ENCODE data around the gene SLC25A23.
"Not testable (repeated sequence)": the region's sequence is repeated elsewhere in the genome, so short reads cannot be mapped to it uniquely, and the experiment has no call there.

The SLC25A23 gene

GRCh38 chr19:6433165-6433564 lies 26.4 kb downstream of the SLC25A23 start:
- Histone ChIP-seq H3K36me3 (replicated peaks; ENCODE audit: insufficient read depth, low read length) (no peaks in the 10 kb centered on the region), H3K9me2 (replicated peaks; ENCODE audit: insufficient read depth, low read length) (no peaks in the 10 kb centered on the region), H3K4me3 (ENCODE audit: low read length) (no peak overlapping the region), H3K4me1 (ENCODE audit: low read length) (no peaks in the 10 kb centered on the region), H4K20me1 (ENCODE audit: insufficient read depth, low read length) (no peaks in the 10 kb centered on the region), H2AFZ (ENCODE audit: low read length) (no peak overlapping the region), H3K79me2 (ENCODE audit: low read length) (no peaks in the 10 kb centered on the region), H3K4me2 (ENCODE audit: low read depth, low read length) (no peak overlapping the region), H3K27ac (ENCODE audit: low read length) (no peak overlapping the region), H3F3A (ENCODE audit: insufficient read depth, low read length) (no peaks in the 10 kb centered on the region), H3K9me3 (replicated peaks; ENCODE audit: insufficient read depth, low read length) (no peaks in the 10 kb centered on the region), H3K27me3 (replicated peaks; ENCODE audit: insufficient read depth, low read length) (peaks cover 15% of the 10 kb centered on the region; the same call in 1 of the 2 replicates), H3K9ac (ENCODE audit: low read length) (no peak overlapping the region)
- no peak for DNase-seq
- TF ChIP-seq EZH2phosphoT487 (IDR thresholded peaks at IDR 0.05; ENCODE audit: low read length) (no peak), EZH2 (optimal IDR thresholded peaks at IDR 0.05; ENCODE audit: low read depth, low read length) (no peak), CTCF (IDR thresholded peaks at IDR 0.05; ENCODE audit: low read length) (no peak)

- no peaks in the 10 kb centered on the region for H4K20me1 ChIP-seq (ENCODE audit: insufficient read depth, low read length)
- no peaks in the 10 kb centered on the region for H3K79me2 ChIP-seq (ENCODE audit: low read length)
- no peaks in the 10 kb centered on the region for H3K9me2 ChIP-seq (replicated peaks; ENCODE audit: insufficient read depth, low read length)
- TF ChIP-seq CTCF (IDR thresholded peaks at IDR 0.05; ENCODE audit: low read length) (no peak), EZH2 (optimal IDR thresholded peaks at IDR 0.05; ENCODE audit: low read depth, low read length) (no peak), EZH2phosphoT487 (IDR thresholded peaks at IDR 0.05; ENCODE audit: low read length) (no peak)
- DNase-seq: no peak
- H3K9me3 ChIP-seq (replicated peaks; ENCODE audit: insufficient read depth, low read length): no peaks in the 10 kb centered on the region
- H3K4me1 ChIP-seq (ENCODE audit: low read length): no peaks in the 10 kb centered on the region
- H3K4me3 ChIP-seq (ENCODE audit: low read length): no peak overlapping the region
- peaks cover 13% of the 10 kb centered on the region; the same call in 1 of the 2 replicates for H3K27me3 ChIP-seq (replicated peaks; ENCODE audit: insufficient read depth, low read length)
- H3F3A ChIP-seq (ENCODE audit: insufficient read depth, low read length): no peaks in the 10 kb centered on the region
- H3K9ac ChIP-seq (ENCODE audit: low read length): no peak overlapping the region
- no peaks in the 10 kb centered on the region for H3K36me3 ChIP-seq (replicated peaks; ENCODE audit: insufficient read depth, low read length)
- H2AFZ ChIP-seq (ENCODE audit: low read length): no peak overlapping the region
- no peak overlapping the region for H3K4me2 ChIP-seq (ENCODE audit: low read depth, low read length)
- no peak overlapping the region for H3K27ac ChIP-seq (ENCODE audit: low read length)
Measured at GRCh38 chr19:6431891-6432290, 27.7 kb downstream of the SLC25A23 start.

GRCh38 chr19:6429419-6430221 lies 30.0 kb downstream of the SLC25A23 start:
- Histone ChIP-seq H3K79me2 (ENCODE audit: low read length) (no peaks in the 10 kb centered on the region), H3K9me3 (replicated peaks; ENCODE audit: insufficient read depth, low read length) (no peaks in the 10 kb centered on the region), H2AFZ (ENCODE audit: low read length) (no peak overlapping the region), H3K4me1 (ENCODE audit: low read length) (peaks cover 4% of the 10 kb centered on the region), H3K36me3 (replicated peaks; ENCODE audit: insufficient read depth, low read length) (no peaks in the 10 kb centered on the region), H3K27me3 (replicated peaks; ENCODE audit: insufficient read depth, low read length) (peaks cover 13% of the 10 kb centered on the region; the same call in 1 of the 2 replicates), H3K4me2 (ENCODE audit: low read depth, low read length) (no peak overlapping the region), H4K20me1 (ENCODE audit: insufficient read depth, low read length) (no peaks in the 10 kb centered on the region), H3K27ac (ENCODE audit: low read length) (no peak overlapping the region), H3F3A (ENCODE audit: insufficient read depth, low read length) (no peaks in the 10 kb centered on the region), H3K9me2 (replicated peaks; ENCODE audit: insufficient read depth, low read length) (no peaks in the 10 kb centered on the region), H3K9ac (ENCODE audit: low read length) (no peak overlapping the region), H3K4me3 (ENCODE audit: low read length) (no peak overlapping the region)
- no peak for TF ChIP-seq EZH2phosphoT487 (IDR thresholded peaks at IDR 0.05; ENCODE audit: low read length)
- TF ChIP-seq EZH2 (optimal IDR thresholded peaks at IDR 0.05; ENCODE audit: low read depth, low read length): no peak
- DNase-seq: no peak

- not testable (repeated sequence) for H3K4me3 ChIP-seq (ENCODE audit: low read length); H3K79me2 ChIP-seq (ENCODE audit: low read length); H2AFZ ChIP-seq (ENCODE audit: low read length); H3K9me3 ChIP-seq (replicated peaks; ENCODE audit: insufficient read depth, low read length); H3K9me2 ChIP-seq (replicated peaks; ENCODE audit: insufficient read depth, low read length); H3K4me2 ChIP-seq (ENCODE audit: low read depth, low read length); H3K9ac ChIP-seq (ENCODE audit: low read length); H3K27ac ChIP-seq (ENCODE audit: low read length); DNase-seq; H3K4me1 ChIP-seq (ENCODE audit: low read length); H3K36me3 ChIP-seq (replicated peaks; ENCODE audit: insufficient read depth, low read length); H4K20me1 ChIP-seq (ENCODE audit: insufficient read depth, low read length); H3F3A ChIP-seq (ENCODE audit: insufficient read depth, low read length)
- peaks cover 13% of the 10 kb centered on the region; the same call in 1 of the 2 replicates for H3K27me3 ChIP-seq (replicated peaks; ENCODE audit: insufficient read depth, low read length)
Measured at GRCh38 chr19:6428692-6429418, 30.7 kb downstream of the SLC25A23 start.
